GM23248 (cell line): ENCODE measurements around the gene TBC1D22A.

Source experiments
- EZH2 ChIP-seq: fragments of 200-600 bp; sonication (generic); IDR thresholded peaks from 2 replicates; pipeline ENCODE4 v1.6.1; 2018; ENCODE audit warnings: antibody characterized with exemption, mild to moderate bottlenecking; ENCODE audit not compliant: insufficient read depth, poor library complexity, severe bottlenecking
- EZH2phosphoT487 ChIP-seq: fragments of 200-600 bp; sonication (generic); IDR thresholded peaks from 2 replicates; pipeline ENCODE4 v1.6.1; 2018; ENCODE audit warnings: antibody characterized with exemption, moderate library complexity, mild to moderate bottlenecking, low read depth; ENCODE audit not compliant: insufficient read depth

DNA sequence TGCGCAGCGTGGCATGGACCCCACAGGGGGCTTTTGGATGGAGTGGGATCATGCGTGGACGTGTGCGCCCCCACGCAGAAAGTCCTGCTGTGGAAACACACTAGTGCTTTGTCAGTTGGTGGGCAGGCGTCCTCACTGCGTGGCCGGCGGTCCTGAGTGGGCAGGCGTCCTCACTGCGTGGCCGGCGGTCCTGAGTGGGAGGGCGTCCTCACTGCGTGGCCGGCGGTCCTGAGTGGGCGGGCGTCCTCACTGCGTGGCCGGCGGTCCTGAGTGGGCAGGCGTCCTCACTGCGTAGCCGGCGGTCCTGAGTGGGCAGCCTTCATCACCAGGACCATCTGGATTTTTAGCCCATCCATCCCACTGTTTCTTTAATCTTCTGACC, 205.9 kb downstream of the TBC1D22A start:
- TF ChIP-seq EZH2 (no peak), EZH2phosphoT487 (no peak)
